Heart right ventricle (tissue), 16 donors: ENCODE measurements around the gene DOCK1. TPM values are rescaled to one million over a fixed set of nuclear protein-coding genes. Genes with fewer than 3 reads are reported as not detected.

Source experiments
- ATAC-seq, 8 donors: fragments of 200-7000 bp; cut with Tn5 transposase; one replicate each; pipeline ENCODE4 v1.9.1; 2020; ENCODE audit warnings: mild to moderate bottlenecking in 8 of 8, moderate library complexity in 8 of 8, moderate number of reproducible peaks in 1 of 8
- DNase-seq, 2 donors: peaks; one replicate each; pipeline ENCODE4 v3.0.0-alpha.2; 2020
- H3K27ac ChIP-seq, 10 donors: fragments of 200-600 bp; sonication (generic) in 2 of 10; one replicate each; pipeline versions ENCODE4 v1.5.0 to v1.8.0; 2020 to 2022; ENCODE audit warnings: mild to moderate bottlenecking in 3 of 10
- H3K27me3 ChIP-seq, 7 donors: fragments of 200-600 bp; one replicate each; pipeline ENCODE4 v1.8.0; 2021 to 2022; ENCODE audit warnings: mild to moderate bottlenecking in 2 of 7
- H3K36me3 ChIP-seq, 9 donors: fragments of 200-600 bp; sonication (generic) in 1 of 9; one replicate each; pipeline versions ENCODE4 v1.5.0 to v1.8.0; 2020 to 2022; ENCODE audit warnings: mild to moderate bottlenecking in 2 of 9
- H3K4me1 ChIP-seq, 9 donors: fragments of 200-600 bp; sonication (generic) in 1 of 9; one replicate each; pipeline versions ENCODE4 v1.5.0 to v1.8.0; 2020 to 2022; ENCODE audit warnings: mild to moderate bottlenecking in 4 of 9
- H3K4me3 ChIP-seq, 10 donors: fragments of 200-600 bp; sonication (generic) in 2 of 10; one replicate each; pipeline versions ENCODE4 v1.5.0 to v1.8.0; 2020 to 2022; ENCODE audit warnings: mild to moderate bottlenecking in 7 of 10, moderate library complexity in 2 of 10
- H3K9me3 ChIP-seq, 11 donors: fragments of 200-600 bp in 10 of 11; sonication (generic) in 2 of 11; one replicate each; pipeline versions ENCODE4 v1.5.0 to v1.8.0; 2013 to 2022; ENCODE audit warnings: mild to moderate bottlenecking in 2 of 11, control low read depth in 1 of 11, moderate library complexity in 1 of 11
- CTCF ChIP-seq, 9 donors: fragments of 200-600 bp; sonication (generic) in 2 of 9; IDR thresholded peaks; one replicate each; pipeline versions ENCODE4 v1.5.0 to v1.8.0; 2021 to 2022; ENCODE audit warnings: antibody characterized with exemption in 9 of 9, mild to moderate bottlenecking in 5 of 9, moderate library complexity in 1 of 9
- WGBS, 2 donors: extraction: QIAGEN DNeasy Blood & Tissue Kit; methylation state at CpG; one replicate each; pipeline ENCODE4 v1.1.7; 2013; ENCODE audit warnings: inconsistent platforms in 1 of 2; 5-methylcytosine and 5-hydroxymethylcytosine counted together
- intact Hi-C, 10 donors: fragments of 100-400 bp; cut with DNase I; formaldehyde crosslinking; loops; one replicate each; pipeline versions ENCODE4 v1.11.1 to v1.14.2; 2022
- polyA plus RNA-seq, 2 donors: library from polyadenylated mRNA; stranded (reverse); fragments of 200-250 nt; gene quantifications; one replicate each; pipeline ENCODE4 v1.2.3, GENCODE V29; 2013
- total RNA-seq, 10 donors: library from RNA; stranded (reverse); fragmentation: NEBNext Ultra II Directional in 3 of 10; extraction: Animal tissue kit (Norgen Biotek cat#: 25700) in 3 of 10; gene quantifications; one replicate each; pipeline versions ENCODE4 v1.2.1 to v1.2.4, GENCODE V29; 2021 to 2023
- donor health status: Arrhythmogenic right ventricular cardiomyopathy.
- donor health status: ischemic (EF 13 %, LVEDD 7.1; RV severe dilation, severe dysfunction).
- donor health status: healthy with polysubstance abuse.
- donor health status: DM: no; HTN: yes; CAD: no.
- donor health status: DM: no; HTN: no; CAD: no.
- donor health status: ischemic (EF 25% LVEDD 6.9; RV normal size, moderate dysfunction).
- donor health status: ischemic (EF 25% LVEDD 5.7; RV mildly dilated, moderate dysfunction).
- donor health status: healthy.
- donor health status: DM: yes; HTN: yes; CAD: no.
- donor health status: Ischemic cardiomyopathy.
- donor health status: ischemic (EF 35%, LVEDD 5.7; RV mildly dilated, moderate dysfunction).
- donor health status: nonischemic (EF 11% LVEDD 7.7; RV severe dilation, severe dysfunction).
- donor health status: DM: yes; HTN: yes; CAD: no.
- donor health status: PGD.
- donor health status: ischemic (EF 29% LVEDD 5.4; RV normal size, mild dysfunction).
- donor health status: nonischemic (EF 23%, LVEDD 6.1; RV moderate dilation, normal function).

The DOCK1 gene
- total and polyA plus RNA-seq, 12 donors: 7.8 to 26.7 (median 19.8) TPM

GRCh38 chr10:127123626-127124025 lies 218.4 kb downstream of the DOCK1 start:
- no peak for TF ChIP-seq CTCF (IDR thresholded peaks at IDR 0.05)
- no peak for ATAC-seq
- Histone ChIP-seq H3K27me3 (no peaks in the 10 kb centered on the region), H3K4me3 (no peak overlapping the region), H3K9me3 (no peaks in the 10 kb centered on the region), H3K4me1 (no peaks in the 10 kb centered on the region), H3K27ac (no peak overlapping the region), H3K36me3 (peaks cover 0 to 58% (median 3%) of the 10 kb centered on the region in 9 donors)
- 75 to 78% methylated on average over 6 of the region's 6 CpGs for WGBS, 2 donors
- intact Hi-C loops: no loop called here
- no peak for DNase-seq

- no peak for ATAC-seq
These were observed 220.1 kb downstream of the DOCK1 start for GRCh38 chr10:127125331-127125730.

GRCh38 chr10:127127822-127128221 lies 222.6 kb downstream of the DOCK1 start:
- H3K9me3 ChIP-seq: no peaks in the 10 kb centered on the region
- ATAC-seq (no peak), DNase-seq (no peak)
- no peak overlapping the region for H3K27ac ChIP-seq
- H3K4me1 ChIP-seq: no peaks in the 10 kb centered on the region
- H3K27me3 ChIP-seq: no peaks in the 10 kb centered on the region
- H3K36me3 ChIP-seq: peaks cover 0 to 73% (median 13%) of the 10 kb centered on the region in 9 donors
- TF ChIP-seq CTCF (IDR thresholded peaks at IDR 0.05): no peak
- H3K4me3 ChIP-seq: no peak overlapping the region
- intact Hi-C loops: no loop called here
- WGBS, 2 donors: 99 to 100% methylated on average over 1 of the region's 1 CpG

More at GRCh38 chr10:127125331-127125730, 220.1 kb downstream of the DOCK1 start:
- TF ChIP-seq CTCF (IDR thresholded peaks at IDR 0.05): no peak
- no peaks in the 10 kb centered on the region for H3K9me3 ChIP-seq
- 78 to 87% methylated on average over 9 of the region's 9 CpGs for WGBS, 2 donors
- intact Hi-C loops: no loop called here
- H3K27me3 ChIP-seq: no peaks in the 10 kb centered on the region
- H3K4me3 ChIP-seq: no peak overlapping the region
- H3K4me1 ChIP-seq: no peaks in the 10 kb centered on the region
- H3K36me3 ChIP-seq: peaks cover 0 to 62% (median 13%) of the 10 kb centered on the region in 9 donors
- DNase-seq: no peak
- H3K27ac ChIP-seq: no peak overlapping the region

GRCh38 chr10:127129104-127129503 lies 223.9 kb downstream of the DOCK1 start:
- Histone ChIP-seq H3K27me3 (no peaks in the 10 kb centered on the region), H3K4me3 (no peak overlapping the region), H3K9me3 (no peaks in the 10 kb centered on the region), H3K36me3 (peaks cover 0 to 84% (median 13%) of the 10 kb centered on the region in 9 donors), H3K4me1 (no peaks in the 10 kb centered on the region), H3K27ac (no peak overlapping the region)
- no peak for ATAC-seq
- intact Hi-C loops: no loop called here
- no peak for DNase-seq
- 98 to 99% methylated on average over 5 of the region's 5 CpGs for WGBS, 2 donors
- TF ChIP-seq CTCF (IDR thresholded peaks at IDR 0.05): no peak
